Measurements from ENCODE around the gene TNK1.

TNK1 gene

GRCh38 chr17:7391307-7391706, 10.4 kb downstream of the TNK1 start:
- DNase-seq (ENCODE audit: low read depth in 3 of 3) = no peak

GRCh38 chr17:7392696-7393612, 12.1 kb downstream of the TNK1 start:
- DNase-seq (ENCODE audit: low read depth in 3 of 3) = no peak

GRCh38 chr17:7393613-7394451, 12.9 kb downstream of the TNK1 start:
- DNase-seq (ENCODE audit: low read depth in 3 of 3) = peak in 1 of 3 donors; percentile 40

- peak; percentile 62 to 83 (median 67) for DNase-seq (ENCODE audit: low read depth in 3 of 3)
Observed at GRCh38 chr17:7394452-7395191, 13.7 kb downstream of the TNK1 start, which contains the start of gene PLSCR3. TSS of gene PLSCR3 (minus strand) at chr17:7394525. CDS start at chr17:7394110, 415 bp downstream.

GRCh38 chr17:7396147-7396546, 15.3 kb downstream of the TNK1 start:
- DNase-seq (ENCODE audit: low read depth in 3 of 3) = no peak

- DNase-seq (ENCODE audit: low read depth in 3 of 3) = no peak
Observed at GRCh38 chr17:7398612-7399011, 17.7 kb downstream of the TNK1 start.

- DNase-seq (ENCODE audit: low read depth in 3 of 3) = no peak
Observed at GRCh38 chr17:7403043-7403726, 22.3 kb downstream of the TNK1 start.

- DNase-seq (ENCODE audit: low read depth in 3 of 3) = no peak
Observed at GRCh38 chr17:7403727-7403976, 22.8 kb downstream of the TNK1 start.

- peak; percentile 89 to 95 (median 93) for DNase-seq (ENCODE audit: low read depth in 3 of 3)
Observed at GRCh38 chr17:7403977-7404736, 23.3 kb downstream of the TNK1 start, which contains the start of gene TMEM256. TSS of gene TMEM256 (minus strand) at chr17:7404097. CDS start at chr17:7404084, 13 bp downstream.

GRCh38 chr17:7404737-7405349, 24.0 kb downstream of the TNK1 start:
- peak in 1 of 3 donors; percentile 32 for DNase-seq (ENCODE audit: low read depth in 3 of 3)

- no peak for DNase-seq (ENCODE audit: low read depth in 3 of 3)
Observed at GRCh38 chr17:7405350-7406234, 24.7 kb downstream of the TNK1 start.

- DNase-seq (ENCODE audit: low read depth in 3 of 3) = no peak
Observed at GRCh38 chr17:7406235-7406825, 25.4 kb downstream of the TNK1 start.

- DNase-seq (ENCODE audit: low read depth in 3 of 3) = no peak
Observed at GRCh38 chr17:7407082-7407481, 26.2 kb downstream of the TNK1 start.

GRCh38 chr17:7407485-7408251, 26.8 kb downstream of the TNK1 start, which contains the start of gene NLGN2:
TSS of gene NLGN2 (plus strand) at chr17:7407845. CDS start at chr17:7408256, 411 bp downstream.
- DNase-seq (ENCODE audit: low read depth in 3 of 3) = no peak

- DNase-seq (ENCODE audit: low read depth in 3 of 3) = no peak
Observed at GRCh38 chr17:7408252-7408727, 27.4 kb downstream of the TNK1 start.

- no peak for DNase-seq (ENCODE audit: low read depth in 3 of 3)
Observed at GRCh38 chr17:7408863-7409262, 28.0 kb downstream of the TNK1 start.

GRCh38 chr17:7409716-7410115, 28.8 kb downstream of the TNK1 start:
- DNase-seq (ENCODE audit: low read depth in 3 of 3) = no peak
